Erythroblast (primary cell): ENCODE results near the gene CTSC.

Source experiments
- GATA1 ChIP-seq: IDR thresholded peaks from 2 replicates; pipeline ENCODE4 v1.6.1; 2011; ENCODE audit warnings: low read depth, mild to moderate bottlenecking, control low read depth, low read length, moderate library complexity
- POLR2A ChIP-seq: IDR thresholded peaks from 2 replicates; pipeline ENCODE4 v1.6.1; 2011; ENCODE audit warnings: mild to moderate bottlenecking, low read length

- TF ChIP-seq GATA1 (no peak), POLR2A (no peak)
Measured at GRCh38 chr11:88252208-88252607, 85.3 kb downstream of the CTSC start.
